ENCODE measurements around the gene FYN. TPM values are rescaled to one million over a fixed set of nuclear protein-coding genes. Genes with fewer than 3 reads are reported as not detected.

The FYN gene
- total and polyA plus RNA-seq, 10 of the 15 experiments (the other 5 are each of a cell fraction or from before 2014, with no cell fraction given), result 51.4 to 247 (median 138) TPM

- in situ Hi-C loops (cut with MboI), result no loop called here
- H3K27me3 ChIP-seq (replicated peaks in 1 of 2; ENCODE audit: control insufficient read depth in 2 of 2, insufficient read depth in 2 of 2, low read length in 1 of 2), result no peaks in the 10 kb centered on the region
- no peak for DNase-seq (ENCODE audit: low read depth, low spot score)
- H3K9me3 ChIP-seq (replicated peaks; ENCODE audit: control insufficient read depth, insufficient read depth, low read length), result no peaks in the 10 kb centered on the region
- H3K36me3 ChIP-seq (ENCODE audit: control insufficient read depth in 2 of 2, insufficient read depth in 2 of 2, low read length in 1 of 2), result peaks cover 5 to 10% of the 10 kb centered on the region in 2 experiments; a peak in 3 of 4 replicates
- H3K27ac ChIP-seq (ENCODE audit: control insufficient read depth, insufficient read depth), result no peak overlapping the region
- BruUV-seq (replicated peaks), result no TSS peak
- H3K9ac ChIP-seq (ENCODE audit: control insufficient read depth, insufficient read depth, low read length), result no peak overlapping the region
- H4K20me1 ChIP-seq (ENCODE audit: control insufficient read depth, insufficient read depth), result no peaks in the 10 kb centered on the region
- H3K4me3 ChIP-seq, result no peak overlapping the region
- H3K4me2 ChIP-seq (ENCODE audit: control insufficient read depth, insufficient read depth), result no peak overlapping the region
- POLR2A ChIA-PET, result interaction anchor here (2.4 kb wide), 1 partner anchor 11 kb away, joined by 9 read pairs; no protein-coding TSS in a partner anchor
- SMC1A ChIA-PET (ENCODE audit: uncharacterized antibody, unreplicated experiment), result interaction anchor here (0.7 to 5.5 kb wide), 10 partner anchors 11 to 215 kb away, joined by 3 to 37 read pairs (median 4); no protein-coding TSS in a partner anchor
- no peak overlapping the region for H2AFZ ChIP-seq (ENCODE audit: control insufficient read depth, low read depth, low read length)
- TF ChIP-seq HDAC2 (IDR thresholded peaks at IDR 0.05), result no peak
- FAIRE-seq, result no peak
- WGBS (ENCODE audit: insufficient coverage, insufficient replicate concordance, low lambda C conversion rate, missing lambda C conversion rate), result 60% methylated on average over 11 of the region's 11 CpGs
- intact Hi-C loops (cut with micrococcal nuclease; ENCODE audit: unreplicated experiment), result no loop called here
- CTCF ChIA-PET, result interaction anchor here (0.7 to 1.4 kb wide), 5 partner anchors 9 to 92 kb away, joined by 3 to 5 read pairs (median 3); partner anchors contain the start of gene FYN
- peaks cover 46% of the 10 kb centered on the region for H3K79me2 ChIP-seq (ENCODE audit: control insufficient read depth, insufficient read depth, low read length)
- ATAC-seq, result no peak
- RAD21 ChIA-PET (ENCODE audit: unreplicated experiment), result interaction anchor here (1.4 kb wide), 1 partner anchor 88 kb away, joined by 3 read pairs; no protein-coding TSS in a partner anchor
- H3K4me1 ChIP-seq (ENCODE audit: control insufficient read depth, insufficient read depth, low read length), result peaks cover 17% of the 10 kb centered on the region
These were observed 92.1 kb downstream of the FYN start for GRCh38 chr6:111781041-111781708.

GRCh38 chr6:111780393-111780792 is 92.9 kb downstream of the FYN start:
- FAIRE-seq (no peak), ATAC-seq (no peak), DNase-seq (ENCODE audit: low read depth, low spot score) (no peak)
- Histone ChIP-seq H3K79me2 (ENCODE audit: control insufficient read depth, insufficient read depth, low read length) (peaks cover 50% of the 10 kb centered on the region), H3K4me3 (no peak overlapping the region), H2AFZ (ENCODE audit: control insufficient read depth, low read depth, low read length) (no peak overlapping the region), H3K9ac (ENCODE audit: control insufficient read depth, insufficient read depth, low read length) (no peak overlapping the region), H3K9me3 (replicated peaks; ENCODE audit: control insufficient read depth, insufficient read depth, low read length) (no peaks in the 10 kb centered on the region), H3K4me1 (ENCODE audit: control insufficient read depth, insufficient read depth, low read length) (peaks cover 22% of the 10 kb centered on the region), H4K20me1 (ENCODE audit: control insufficient read depth, insufficient read depth) (no peaks in the 10 kb centered on the region), H3K36me3 (ENCODE audit: control insufficient read depth in 2 of 2, insufficient read depth in 2 of 2, low read length in 1 of 2) (peaks cover 5 to 10% of the 10 kb centered on the region in 2 experiments; a peak in 3 of 4 replicates), H3K27me3 (replicated peaks in 1 of 2; ENCODE audit: control insufficient read depth in 2 of 2, insufficient read depth in 2 of 2, low read length in 1 of 2) (no peaks in the 10 kb centered on the region), H3K4me2 (ENCODE audit: control insufficient read depth, insufficient read depth) (no peak overlapping the region), H3K27ac (ENCODE audit: control insufficient read depth, insufficient read depth) (no peak overlapping the region)
- no TSS peak for BruUV-seq (replicated peaks)
- ChIA-PET POLR2A (no interaction called here), CTCF (interaction anchor here (0.5 to 1.4 kb wide), 4 partner anchors 9 to 22 kb away, joined by 3 to 5 read pairs (median 3); no protein-coding TSS in a partner anchor), RAD21 (ENCODE audit: unreplicated experiment) (interaction anchor here (0.6 to 4.4 kb wide), 3 partner anchors 8 to 209 kb away, joined by 3 to 30 read pairs (median 11); no protein-coding TSS in a partner anchor), SMC1A (ENCODE audit: uncharacterized antibody, unreplicated experiment) (interaction anchor here (0.6 to 5.5 kb wide), 5 partner anchors 12 to 65 kb away, joined by 3 to 37 read pairs (median 3); no protein-coding TSS in a partner anchor)
- in situ Hi-C loops (cut with MboI), result no loop called here
- WGBS (ENCODE audit: insufficient coverage, insufficient replicate concordance, low lambda C conversion rate, missing lambda C conversion rate), result 73% methylated on average over 5 of the region's 5 CpGs
- TF ChIP-seq MLLT1 (IDR thresholded peaks at IDR 0.05) (0 out of 2 replicates have a peak, but pooled peaks have one; percentile 18), CEBPB (IDR thresholded peaks at IDR 0.05; ENCODE audit: borderline replicate concordance in 1 of 2, low read depth in 2 of 2, low read length in 2 of 2) (no peak)
- intact Hi-C loops (cut with micrococcal nuclease; ENCODE audit: unreplicated experiment), result no loop called here
